Left ventricle myocardium inferior (tissue), 1 donor: ENCODE results near the gene TMEM207. TPM values are rescaled to one million over a fixed set of nuclear protein-coding genes. Genes with fewer than 3 reads are reported as not detected.

Source experiments
- DNase-seq: peaks from one replicate; pipeline ENCODE4 v3.0.0-alpha.2; 2020
- H3K27ac ChIP-seq: fragments of 200-600 bp; replicated peaks from 2 replicates; pipeline ENCODE4 v1.8.0; 2021
- H3K27me3 ChIP-seq: fragments of 200-600 bp; 2 replicates; pipeline ENCODE4 v1.8.0; 2021; ENCODE audit warnings: low read depth
- H3K36me3 ChIP-seq: fragments of 200-600 bp; 2 replicates; pipeline ENCODE4 v1.8.0; 2021
- H3K4me1 ChIP-seq: fragments of 200-600 bp; 2 replicates; pipeline ENCODE4 v1.8.0; 2021
- H3K4me3 ChIP-seq: fragments of 200-600 bp; 2 replicates; pipeline ENCODE4 v1.8.0; 2021; ENCODE audit warnings: mild to moderate bottlenecking, moderate library complexity
- H3K9me3 ChIP-seq: fragments of 200-600 bp; replicated peaks from 2 replicates; pipeline ENCODE4 v1.8.0; 2021
- intact Hi-C: fragments of 100-400 bp; cut with micrococcal nuclease; formaldehyde crosslinking; loops from one replicate; pipeline ENCODE4 v1.11.0; 2022
- total RNA-seq: library from RNA; stranded (reverse); fragmentation: NEBNext Ultra II Directional; extraction: Animal tissue kit (Norgen Biotek cat#: 25700); gene quantifications from one replicate; pipeline ENCODE4 v1.2.1, GENCODE V29; 2021
- TF ChIP-seq, protein P1 (sequence below): fragments of 200-600 bp; IDR thresholded peaks from 2 replicates; pipeline ENCODE4 v1.8.0; 2021; ENCODE audit warnings: antibody characterized with exemption, mild to moderate bottlenecking, borderline replicate concordance
- donor health status: DM: no; HTN: yes; CAD: no; lungs with severe emphysema.

TMEM207 gene
- total RNA-seq, 1 donor from 2014 or later = not detected

DNA sequence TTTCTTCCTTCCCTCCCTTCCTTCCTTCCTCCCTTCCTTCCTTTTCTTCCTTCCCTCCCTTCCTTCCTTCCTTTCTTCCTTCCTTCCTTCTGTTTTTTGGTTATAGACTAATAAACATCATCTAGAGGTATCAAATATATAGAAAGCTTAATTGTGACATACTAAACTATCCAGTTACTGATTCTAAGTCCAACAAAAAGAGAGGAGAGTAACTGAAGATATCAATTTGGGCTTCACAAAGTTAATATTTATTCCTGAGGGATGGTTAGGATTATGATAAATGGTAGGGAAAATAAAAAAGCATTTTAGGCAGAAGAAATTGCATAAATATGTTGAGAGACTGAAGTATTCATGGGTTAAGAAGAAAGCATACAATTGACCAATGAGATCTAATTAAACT is 69.5 kb downstream of the TMEM207 start:
- TF ChIP-seq, protein P1, sequence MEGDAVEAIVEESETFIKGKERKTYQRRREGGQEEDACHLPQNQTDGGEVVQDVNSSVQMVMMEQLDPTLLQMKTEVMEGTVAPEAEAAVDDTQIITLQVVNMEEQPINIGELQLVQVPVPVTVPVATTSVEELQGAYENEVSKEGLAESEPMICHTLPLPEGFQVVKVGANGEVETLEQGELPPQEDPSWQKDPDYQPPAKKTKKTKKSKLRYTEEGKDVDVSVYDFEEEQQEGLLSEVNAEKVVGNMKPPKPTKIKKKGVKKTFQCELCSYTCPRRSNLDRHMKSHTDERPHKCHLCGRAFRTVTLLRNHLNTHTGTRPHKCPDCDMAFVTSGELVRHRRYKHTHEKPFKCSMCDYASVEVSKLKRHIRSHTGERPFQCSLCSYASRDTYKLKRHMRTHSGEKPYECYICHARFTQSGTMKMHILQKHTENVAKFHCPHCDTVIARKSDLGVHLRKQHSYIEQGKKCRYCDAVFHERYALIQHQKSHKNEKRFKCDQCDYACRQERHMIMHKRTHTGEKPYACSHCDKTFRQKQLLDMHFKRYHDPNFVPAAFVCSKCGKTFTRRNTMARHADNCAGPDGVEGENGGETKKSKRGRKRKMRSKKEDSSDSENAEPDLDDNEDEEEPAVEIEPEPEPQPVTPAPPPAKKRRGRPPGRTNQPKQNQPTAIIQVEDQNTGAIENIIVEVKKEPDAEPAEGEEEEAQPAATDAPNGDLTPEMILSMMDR = no peak
- DNase-seq = no peak
- Histone ChIP-seq H3K9me3 (no peaks in the 10 kb centered on the region), H3K27me3 (no peaks in the 10 kb centered on the region), H3K36me3 (no peaks in the 10 kb centered on the region), H3K4me1 (no peaks in the 10 kb centered on the region), H3K4me3 (no peak overlapping the region), H3K27ac (no peak overlapping the region)
- intact Hi-C loops = no loop called here

Other genes with a start within 250 kb of the TMEM207 start
- gene CLDN1, start 127.5 kb downstream of the TMEM207 start, total RNA-seq = 0.08 TPM
- gene CLDN16, start 61.7 kb downstream of the TMEM207 start, total RNA-seq = not detected
- gene IL1RAP, start 64.2 kb upstream of the TMEM207 start, total RNA-seq = 5.1 TPM